Neutrophil (primary cell): ENCODE measurements around the gene PRKCG.

Experiments used
- H3K27ac ChIP-seq: fragments of 200-600 bp; sonication (generic); 2 replicates; pipeline ENCODE4 v1.5.1; 2016; ENCODE audit warnings: mild to moderate bottlenecking, moderate library complexity
- H3K27me3 ChIP-seq: fragments of 200-600 bp; sonication (generic); 2 replicates; pipeline ENCODE4 v1.6.0; 2016; ENCODE audit warnings: mild to moderate bottlenecking
- H3K36me3 ChIP-seq: fragments of 200-600 bp; sonication (generic); 2 replicates; pipeline ENCODE4 v1.5.1; 2017
- H3K4me1 ChIP-seq, 2 experiments: fragments of 200-600 bp in 1 of 2; sonication (generic) in 1 of 2; 1 replicate in 1 of 2; 2 replicates in 1 of 2; pipeline versions ENCODE4 v1.5.1 to v1.6.1; 2013 to 2016; ENCODE audit warnings: low read depth in 1 of 2, low read length in 1 of 2, mild to moderate bottlenecking in 1 of 2, moderate library complexity in 1 of 2; ENCODE audit not compliant: control insufficient read depth in 1 of 2, insufficient read depth in 1 of 2
- H3K4me3 ChIP-seq, 2 experiments: fragments of 200-600 bp in 1 of 2; sonication (generic) in 1 of 2; 1 replicate in 1 of 2; 2 replicates in 1 of 2; pipeline ENCODE4 v1.5.1; 2013 to 2016; ENCODE audit warnings: low read depth in 1 of 2, low read length in 1 of 2, mild to moderate bottlenecking in 1 of 2, moderate library complexity in 1 of 2
- H3K9me3 ChIP-seq: fragments of 200-600 bp; sonication (generic); 2 replicates; pipeline ENCODE4 v1.5.1; 2016
- TF ChIP-seq, protein P1 (sequence below): fragments of 200-600 bp; sonication (generic); IDR thresholded peaks from 2 replicates; pipeline ENCODE4 v1.5.1; 2016; ENCODE audit warnings: antibody characterized with exemption

Gene PRKCG

DNA sequence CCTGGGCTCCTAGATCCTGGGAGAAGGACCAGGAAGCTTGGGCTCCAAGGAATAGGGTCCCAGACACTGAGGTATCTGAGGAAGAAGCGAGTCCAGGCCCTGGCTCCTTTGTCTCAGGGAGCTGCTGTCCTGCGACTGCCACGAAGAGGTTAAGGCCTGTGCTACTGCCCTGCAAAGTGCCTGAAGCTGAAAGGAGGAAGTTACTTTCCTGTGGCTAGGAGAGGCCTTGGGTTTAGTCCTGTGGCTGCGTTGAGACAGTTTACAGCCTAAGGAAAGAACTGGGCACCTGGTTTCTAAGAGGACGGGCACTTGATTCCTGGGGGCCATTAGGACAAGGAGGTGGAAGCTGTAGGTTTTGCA, 11.5 kb upstream of the PRKCG start:
- H3K4me3 ChIP-seq: peak overlapping the region; percentile 97 to 100
- H3K27me3 ChIP-seq: peaks cover under 1% of the 10 kb centered on the region
- H3K4me1 ChIP-seq: peaks cover 70% of the 10 kb centered on the region in 2 experiments
- H3K9me3 ChIP-seq: no peaks in the 10 kb centered on the region
- H3K36me3 ChIP-seq: peaks cover 40% of the 10 kb centered on the region
- TF ChIP-seq, protein P1, sequence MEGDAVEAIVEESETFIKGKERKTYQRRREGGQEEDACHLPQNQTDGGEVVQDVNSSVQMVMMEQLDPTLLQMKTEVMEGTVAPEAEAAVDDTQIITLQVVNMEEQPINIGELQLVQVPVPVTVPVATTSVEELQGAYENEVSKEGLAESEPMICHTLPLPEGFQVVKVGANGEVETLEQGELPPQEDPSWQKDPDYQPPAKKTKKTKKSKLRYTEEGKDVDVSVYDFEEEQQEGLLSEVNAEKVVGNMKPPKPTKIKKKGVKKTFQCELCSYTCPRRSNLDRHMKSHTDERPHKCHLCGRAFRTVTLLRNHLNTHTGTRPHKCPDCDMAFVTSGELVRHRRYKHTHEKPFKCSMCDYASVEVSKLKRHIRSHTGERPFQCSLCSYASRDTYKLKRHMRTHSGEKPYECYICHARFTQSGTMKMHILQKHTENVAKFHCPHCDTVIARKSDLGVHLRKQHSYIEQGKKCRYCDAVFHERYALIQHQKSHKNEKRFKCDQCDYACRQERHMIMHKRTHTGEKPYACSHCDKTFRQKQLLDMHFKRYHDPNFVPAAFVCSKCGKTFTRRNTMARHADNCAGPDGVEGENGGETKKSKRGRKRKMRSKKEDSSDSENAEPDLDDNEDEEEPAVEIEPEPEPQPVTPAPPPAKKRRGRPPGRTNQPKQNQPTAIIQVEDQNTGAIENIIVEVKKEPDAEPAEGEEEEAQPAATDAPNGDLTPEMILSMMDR: no peak
- peak overlapping the region; percentile 97 for H3K27ac ChIP-seq

DNA sequence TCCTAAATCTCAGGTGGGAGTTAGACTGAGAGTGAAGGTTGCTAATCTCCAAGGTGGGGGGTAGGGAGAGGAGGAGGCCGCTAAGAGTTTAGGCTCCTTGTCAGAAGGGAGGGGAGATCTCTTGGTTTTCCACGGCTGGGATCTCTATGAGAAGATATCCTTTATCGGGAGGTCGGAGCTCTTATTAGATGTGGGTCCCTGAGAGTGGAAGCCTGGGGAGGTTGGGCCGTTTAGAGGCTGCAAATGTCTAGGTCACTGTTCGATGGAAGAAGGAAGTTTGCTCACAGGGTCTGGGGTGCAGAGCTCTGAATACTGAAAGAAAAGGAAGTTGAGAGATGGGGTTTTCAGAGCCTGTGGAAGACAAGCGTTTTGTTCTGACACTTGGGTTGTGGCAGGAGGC, 10.5 kb upstream of the PRKCG start:
- Histone ChIP-seq H3K4me3 (peak overlapping the region; percentile 97 to 100), H3K27ac (peak overlapping the region; percentile 97), H3K9me3 (no peaks in the 10 kb centered on the region), H3K4me1 (peaks cover 70% of the 10 kb centered on the region in 2 experiments), H3K27me3 (no peaks in the 10 kb centered on the region), H3K36me3 (peaks cover 48% of the 10 kb centered on the region)
- TF ChIP-seq, protein P1: no peak

DNA sequence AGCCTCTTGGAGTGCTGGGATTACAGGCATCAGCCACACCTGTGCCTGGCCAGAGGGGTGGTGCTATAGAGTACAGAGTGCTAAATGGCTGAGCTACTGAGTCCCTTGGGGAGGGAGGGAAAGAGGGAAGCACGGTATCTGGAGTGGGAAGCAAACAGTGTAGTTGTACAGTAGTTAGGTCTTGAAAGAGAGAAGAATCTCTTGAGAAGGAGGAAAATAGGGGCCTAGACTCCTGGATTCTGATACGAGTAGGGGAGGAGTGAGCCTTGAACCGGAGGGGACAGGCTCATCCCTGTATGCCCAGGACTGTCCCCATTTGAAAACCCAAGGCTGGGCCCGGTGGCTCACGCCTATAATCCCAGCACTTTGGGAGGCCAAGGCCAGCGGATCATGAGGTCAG, 9.2 kb upstream of the PRKCG start:
- Histone ChIP-seq H3K4me3 (peak overlapping the region; percentile 97 to 100), H3K4me1 (peaks cover 72 to 74% of the 10 kb centered on the region in 2 experiments), H3K27me3 (no peaks in the 10 kb centered on the region), H3K27ac (peak overlapping the region; percentile 97), H3K9me3 (no peaks in the 10 kb centered on the region), H3K36me3 (peaks cover 56% of the 10 kb centered on the region)
- TF ChIP-seq, protein P1: no peak

DNA sequence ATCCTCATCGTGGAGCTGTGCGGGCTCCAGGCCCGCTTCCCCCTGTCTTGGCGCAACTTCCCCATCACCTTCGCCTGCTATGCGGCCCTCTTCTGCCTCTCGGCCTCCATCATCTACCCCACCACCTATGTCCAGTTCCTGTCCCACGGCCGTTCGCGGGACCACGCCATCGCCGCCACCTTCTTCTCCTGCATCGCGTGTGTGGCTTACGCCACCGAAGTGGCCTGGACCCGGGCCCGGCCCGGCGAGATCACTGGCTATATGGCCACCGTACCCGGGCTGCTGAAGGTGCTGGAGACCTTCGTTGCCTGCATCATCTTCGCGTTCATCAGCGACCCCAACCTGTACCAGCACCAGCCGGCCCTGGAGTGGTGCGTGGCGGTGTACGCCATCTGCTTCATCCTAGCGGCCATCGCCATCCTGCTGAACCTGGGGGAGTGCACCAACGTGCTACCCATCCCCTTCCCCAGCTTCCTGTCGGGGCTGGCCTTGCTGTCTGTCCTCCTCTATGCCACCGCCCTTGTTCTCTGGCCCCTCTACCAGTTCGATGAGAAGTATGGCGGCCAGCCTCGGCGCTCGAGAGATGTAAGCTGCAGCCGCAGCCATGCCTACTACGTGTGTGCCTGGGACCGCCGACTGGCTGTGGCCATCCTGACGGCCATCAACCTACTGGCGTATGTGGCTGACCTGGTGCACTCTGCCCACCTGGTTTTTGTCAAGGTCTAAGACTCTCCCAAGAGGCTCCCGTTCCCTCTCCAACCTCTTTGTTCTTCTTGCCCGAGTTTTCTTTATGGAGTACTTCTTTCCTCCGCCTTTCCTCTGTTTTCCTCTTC, 8.0 kb upstream of the PRKCG start:
- H3K27me3 ChIP-seq: no peaks in the 10 kb centered on the region
- peaks cover 56% of the 10 kb centered on the region for H3K36me3 ChIP-seq
- H3K27ac ChIP-seq: peak overlapping the region; percentile 97
- peak overlapping the region; percentile 58 to 97 for H3K4me3 ChIP-seq
- H3K9me3 ChIP-seq: no peaks in the 10 kb centered on the region
- H3K4me1 ChIP-seq: peaks cover 77 to 82% of the 10 kb centered on the region in 2 experiments
- TF ChIP-seq, protein P1: no peak

DNA sequence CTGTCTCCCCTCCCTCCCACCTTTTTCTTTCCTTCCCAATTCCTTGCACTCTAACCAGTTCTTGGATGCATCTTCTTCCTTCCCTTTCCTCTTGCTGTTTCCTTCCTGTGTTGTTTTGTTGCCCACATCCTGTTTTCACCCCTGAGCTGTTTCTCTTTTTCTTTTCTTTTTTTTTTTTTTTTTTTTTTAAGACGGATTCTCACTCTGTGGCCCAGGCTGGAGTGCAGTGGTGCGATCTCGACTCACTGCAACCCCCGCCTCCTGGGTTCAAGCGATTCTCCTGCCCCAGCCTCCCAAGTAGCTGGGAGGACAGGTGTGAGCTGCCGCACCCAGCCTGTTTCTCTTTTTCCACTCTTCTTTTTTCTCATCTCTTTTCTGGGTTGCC, 7.4 kb upstream of the PRKCG start:
- H3K9me3 ChIP-seq: no peaks in the 10 kb centered on the region
- TF ChIP-seq, protein P1: no peak
- H3K27me3 ChIP-seq: no peaks in the 10 kb centered on the region
- peaks cover 83 to 87% of the 10 kb centered on the region in 2 experiments for H3K4me1 ChIP-seq
- peak overlapping the region; percentile 58 to 97 for H3K4me3 ChIP-seq
- H3K27ac ChIP-seq: peak overlapping the region; percentile 97
- peaks cover 56% of the 10 kb centered on the region for H3K36me3 ChIP-seq
